Measurements from ENCODE around the gene VEZF1. TPM values are rescaled to one million over a fixed set of nuclear protein-coding genes. Genes with fewer than 3 reads are reported as not detected.

Gene VEZF1
- total and polyA plus RNA-seq, 2 of the 8 experiments (the other 6 are each of a cell fraction or from before 2014, with no cell fraction given) = 28.9 to 61.9 TPM

GRCh38 chr17:57927048-57927723 lies 60.9 kb downstream of the VEZF1 start:
- H3K9me3 ChIP-seq (ENCODE audit: insufficient read depth in 2 of 2, low read depth in 1 of 2, low read length in 1 of 2) = no peaks in the 10 kb centered on the region
- H3K56ac ChIP-seq (replicated peaks; ENCODE audit: insufficient read length, low read depth, low read length) = no peak overlapping the region
- H2AFZ ChIP-seq (ENCODE audit: low read length) = no peak overlapping the region
- H2BK15ac ChIP-seq (ENCODE audit: low read length) = no peak overlapping the region
- H3K4me3 ChIP-seq (ENCODE audit: extremely low read depth in 1 of 4, insufficient read depth in 2 of 4, low read depth in 3 of 4, low read length in 4 of 4) = peak overlapping the region in 1 of 4 experiments; percentile 29; a peak in 3 of 8 replicates
- no peak overlapping the region for H3K9ac ChIP-seq (replicated peaks in 1 of 4; ENCODE audit: extremely low read depth in 1 of 4, low read depth in 3 of 4, low read length in 3 of 4)
- no peak overlapping the region for H3K18ac ChIP-seq (ENCODE audit: extremely low read depth, low read length)
- 0 out of 2 replicates have a peak, but pooled peaks cover 2% of the 10 kb centered on the region for H3K79me1 ChIP-seq (ENCODE audit: low read depth, low read length)
- H3K79me2 ChIP-seq (ENCODE audit: control insufficient read depth in 1 of 2, insufficient read depth in 2 of 2, low read length in 2 of 2) = no peaks in the 10 kb centered on the region
- H2AK5ac ChIP-seq (ENCODE audit: low read depth, low read length) = no peak overlapping the region
- H2BK20ac ChIP-seq (ENCODE audit: low read length) = no peak overlapping the region
- no peak overlapping the region for H3K14ac ChIP-seq (ENCODE audit: insufficient read length)
- H2BK12ac ChIP-seq (ENCODE audit: low read depth, low read length) = no peak overlapping the region
- no peak overlapping the region for H3K27ac ChIP-seq (ENCODE audit: low read depth, low read length)
- 18% methylated on average over 5 of the region's 5 CpGs; no CpG with 5 or more reads in 1 of the 2 experiments for WGBS, 2 experiments (ENCODE audit: extremely low coverage in 1 of 2, insufficient coverage in 1 of 2, insufficient read length in 1 of 2, insufficient replicate concordance in 2 of 2, low coverage in 1 of 2, low lambda C conversion rate in 2 of 2, missing lambda C conversion rate in 1 of 2)
- H4K20me1 ChIP-seq (replicated peaks in 1 of 2; ENCODE audit: control insufficient read depth in 1 of 2, insufficient read depth in 2 of 2, low read length in 2 of 2) = no peaks in the 10 kb centered on the region
- 0 out of 4 replicates have a peak overlapping the region, but pooled peaks of 1 of the 2 experiments have one; percentile 4 for H3K4me2 ChIP-seq (ENCODE audit: insufficient read depth in 1 of 2, low read depth in 2 of 2, low read length in 2 of 2)
- DNase-seq (ENCODE audit: low read depth in 1 of 2, low spot score in 2 of 2) (no peak), FAIRE-seq (no peak)
- H4K5ac ChIP-seq (ENCODE audit: insufficient read length, low read depth, low read length) = no peak overlapping the region
- CTCF ChIA-PET (ENCODE audit: partially characterized antibody) = interaction anchor here (0.8 to 2.7 kb wide), 13 partner anchors 9 to 93 kb away, joined by 3 to 9 read pairs (median 4); partner anchors contain the start of gene CUEDC1
- POLR2A ChIA-PET (ENCODE audit: partially characterized antibody) = interaction anchor here (0.8 to 1.8 kb wide), 12 partner anchors 9 to 705 kb away, joined by 3 to 5 read pairs (median 3); partner anchors contain the start of gene DYNLL2
- no peak overlapping the region for H4K8ac ChIP-seq (ENCODE audit: extremely low read depth, insufficient read depth, low read length)
- H3K36me3 ChIP-seq (ENCODE audit: control insufficient read depth in 2 of 4, insufficient read depth in 4 of 4, low read length in 3 of 4) = no peaks in the 10 kb centered on the region
- no peak overlapping the region for H3K4ac ChIP-seq (replicated peaks; ENCODE audit: insufficient read length, low read depth, low read length)
- H2BK5ac ChIP-seq (ENCODE audit: low read depth, low read length) = no peak overlapping the region
- no peak overlapping the region for H3K23ac ChIP-seq (ENCODE audit: insufficient read length)
- no peak overlapping the region for H2BK120ac ChIP-seq (replicated peaks; ENCODE audit: low read depth, low read length)
- H4K91ac ChIP-seq (replicated peaks; ENCODE audit: insufficient read length, low read length) = no peak overlapping the region
- H3K4me1 ChIP-seq (replicated peaks in 1 of 4; ENCODE audit: control insufficient read depth in 3 of 4, insufficient read depth in 4 of 4, low read length in 3 of 4) = peaks cover 2 to 9% (median 6%) of the 10 kb centered on the region in 4 experiments
- no peaks in the 10 kb centered on the region; a peak in 1 of 7 replicates for H3K27me3 ChIP-seq (replicated peaks in 1 of 4; ENCODE audit: control insufficient read depth in 3 of 4, extremely low read depth in 1 of 4, insufficient read depth in 3 of 4, low read length in 3 of 4)
- no peaks in the 10 kb centered on the region for H3K23me2 ChIP-seq (ENCODE audit: low read depth, low read length)
- no peak for TF ChIP-seq SP2 (IDR thresholded peaks at IDR 0.05; ENCODE audit: low read length)
- TF ChIP-seq NANOG (IDR thresholded peaks at IDR 0.05; ENCODE audit: insufficient read depth, low read depth, low read length, poor library complexity, severe bottlenecking) = peak; percentile 92
- no peak for TF ChIP-seq CHD1 (IDR thresholded peaks at IDR 0.05; ENCODE audit: low read depth, low read length)
- TF ChIP-seq TEAD4 (IDR thresholded peaks at IDR 0.05; ENCODE audit: low read depth, low read length) = no peak
- no peak for TF ChIP-seq USF2 (IDR thresholded peaks at IDR 0.05; ENCODE audit: low read length)
- peak in 1 of 2 experiments; percentile 28; a peak in 1 of 3 replicates for TF ChIP-seq EP300 (IDR thresholded peaks at IDR 0.05; ENCODE audit: borderline replicate concordance in 1 of 2, low read depth in 2 of 2, low read length in 2 of 2)
- no peak for TF ChIP-seq RBBP5 (IDR thresholded peaks at IDR 0.05; ENCODE audit: borderline replicate concordance, low read depth, low read length)
- TF ChIP-seq BACH1 (IDR thresholded peaks at IDR 0.05; ENCODE audit: low read length) = no peak
- no peak for TF ChIP-seq SIRT6 (IDR thresholded peaks at IDR 0.05; ENCODE audit: low read length)
- peak; percentile 59 for TF ChIP-seq CTBP2 (IDR thresholded peaks at IDR 0.05; ENCODE audit: borderline replicate concordance, insufficient read depth, insufficient read length, low read length)
- no peak for TF ChIP-seq POLR2A (IDR thresholded peaks at IDR 0.05; ENCODE audit: control extremely low read depth in 1 of 2, low read depth in 2 of 2, low read length in 2 of 2)
- TF ChIP-seq TBP (IDR thresholded peaks at IDR 0.05; ENCODE audit: low read depth, low read length) = no peak

All from H1 (cell line).